Hematopoietic multipotent progenitor cell (in vitro differentiated cells): ENCODE measurements around the gene UBQLN4. TPM values are rescaled to one million over a fixed set of nuclear protein-coding genes. Genes with fewer than 3 reads are reported as not detected.

ENCODE experiments used
- DNase-seq, 3 donors: peaks; one replicate each; pipeline ENCODE4 v3.0.0-alpha.2; 2011 to 2015; ENCODE audit warnings: low read depth in 2 of 3, low spot score in 2 of 3
- total RNA-seq: library from RNA; depleted of rRNA; stranded (reverse); fragments of >200 nt; gene quantifications from one replicate; pipeline ENCODE4 v1.2.3, GENCODE V29; 2012

The UBQLN4 gene
- total RNA-seq, 1 donor: 17.5 TPM

DNA sequence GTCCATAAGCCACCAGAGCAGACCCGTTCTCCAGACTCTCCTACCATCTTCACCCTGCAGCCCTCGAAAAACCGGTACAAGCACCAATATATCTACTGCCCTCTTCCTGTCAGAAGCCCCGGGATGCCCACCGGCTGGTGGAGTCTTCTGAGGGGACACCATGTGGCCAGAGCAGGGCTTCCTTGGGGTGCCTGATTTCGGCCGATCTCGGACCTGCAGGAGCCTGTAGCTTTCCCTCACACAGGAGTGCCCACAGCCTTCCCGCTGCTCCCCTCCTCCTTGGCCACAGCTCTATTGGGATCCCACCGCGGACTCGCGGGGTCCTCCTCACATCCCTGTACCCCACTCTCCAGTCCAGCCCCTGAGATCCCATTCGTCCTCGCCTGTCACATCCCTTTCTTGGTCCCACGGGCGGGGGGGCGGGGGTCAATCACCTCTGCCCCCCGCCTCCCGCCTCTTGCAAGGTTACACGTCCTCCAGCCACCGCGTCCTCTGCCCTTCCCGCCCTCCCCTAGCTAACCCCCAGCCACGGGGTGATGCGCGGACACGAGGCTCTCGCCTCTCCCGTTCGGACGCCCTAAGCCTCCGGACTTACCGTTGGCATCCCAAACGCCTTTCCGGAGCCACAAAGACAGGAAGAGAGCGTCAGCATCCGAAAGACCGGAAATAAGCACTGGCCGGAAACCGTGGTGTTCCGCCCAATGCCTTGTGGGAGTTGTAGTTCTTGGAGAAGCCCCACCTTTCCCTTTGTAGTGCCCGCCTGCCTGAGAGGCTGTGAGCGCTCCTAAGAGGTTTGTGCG lies 33.1 kb downstream of the UBQLN4 start, which contains the start of gene SSR2:
Gene SSR2 (minus strand): TSS at position 659 of the 800 bp plus-strand sequence. CDS start 784 bp downstream, outside the sequence.
- peak; percentile 69 to 89 (median 81) for DNase-seq

DNA sequence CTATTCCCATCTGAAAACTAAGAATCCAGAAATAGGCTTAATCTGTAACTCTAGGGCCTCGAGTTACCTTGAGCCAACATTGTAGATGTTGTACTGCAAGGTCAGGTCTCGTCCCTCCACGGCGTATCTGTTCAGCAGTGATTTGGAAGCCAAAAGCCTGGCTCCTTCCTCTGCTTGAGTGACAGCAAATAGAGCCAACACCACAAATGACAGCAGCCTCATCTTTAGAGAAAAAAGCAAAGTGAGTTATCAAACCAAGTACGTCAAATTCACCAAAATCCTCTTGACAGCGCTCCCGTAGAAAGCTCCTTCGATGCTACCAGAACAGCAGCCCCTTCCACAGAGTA lies 33.7 kb downstream of the UBQLN4 start:
- no peak for DNase-seq

DNA sequence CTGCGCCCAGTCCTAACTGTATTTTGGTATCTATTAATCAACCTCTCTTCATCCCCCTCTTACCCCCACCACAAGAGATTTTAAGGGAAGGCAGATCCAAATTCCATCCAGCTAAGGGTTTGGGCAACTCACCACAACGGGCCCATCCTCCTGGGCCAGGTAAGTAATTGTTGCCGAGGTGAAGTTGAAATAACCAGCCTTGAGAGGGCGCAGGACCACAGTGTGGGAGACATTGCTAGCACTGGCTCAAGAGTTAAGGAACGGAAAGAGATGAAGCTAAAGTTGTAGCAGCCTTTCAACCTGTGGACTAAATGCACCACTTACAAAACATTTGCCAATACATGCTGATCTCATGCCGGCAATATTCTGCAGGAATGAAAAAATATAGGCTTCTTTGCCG lies 38.8 kb downstream of the UBQLN4 start:
- no peak for DNase-seq

DNA sequence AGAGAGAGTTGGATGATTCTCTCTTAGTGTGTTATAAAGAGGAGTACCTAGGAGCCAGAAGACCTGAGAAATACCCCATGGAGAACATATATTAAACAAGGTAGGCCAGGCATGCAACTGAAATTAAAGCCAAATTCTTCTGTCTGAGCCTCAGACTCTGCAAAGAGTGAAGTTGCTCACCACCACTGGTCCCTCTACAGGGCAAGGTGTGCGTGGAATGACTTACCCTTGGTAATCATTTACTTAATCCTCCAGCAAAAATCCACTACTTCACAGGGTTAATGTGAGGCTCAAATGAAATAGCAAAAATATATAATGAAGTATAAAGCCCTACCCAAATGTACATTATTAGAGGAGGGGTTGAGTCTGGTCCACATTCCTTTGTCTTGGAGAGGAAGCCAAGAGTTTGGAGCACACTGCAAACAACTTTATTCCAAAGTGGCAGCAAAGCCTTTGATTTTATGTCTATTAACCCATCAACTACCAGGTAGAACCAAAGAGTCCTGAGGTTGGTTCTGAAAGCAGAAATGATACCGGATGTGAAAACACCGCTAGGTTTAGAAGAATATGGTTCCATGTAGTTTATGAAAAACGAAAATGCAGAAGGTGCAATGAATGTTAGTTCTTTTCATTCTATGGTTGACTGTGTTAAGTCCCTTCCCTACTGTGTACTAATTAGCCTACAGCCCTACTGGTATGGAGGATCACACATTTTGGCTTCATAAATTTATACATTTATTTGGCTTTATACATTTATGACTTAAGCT lies 41.4 kb downstream of the UBQLN4 start:
- DNase-seq: no peak

DNA sequence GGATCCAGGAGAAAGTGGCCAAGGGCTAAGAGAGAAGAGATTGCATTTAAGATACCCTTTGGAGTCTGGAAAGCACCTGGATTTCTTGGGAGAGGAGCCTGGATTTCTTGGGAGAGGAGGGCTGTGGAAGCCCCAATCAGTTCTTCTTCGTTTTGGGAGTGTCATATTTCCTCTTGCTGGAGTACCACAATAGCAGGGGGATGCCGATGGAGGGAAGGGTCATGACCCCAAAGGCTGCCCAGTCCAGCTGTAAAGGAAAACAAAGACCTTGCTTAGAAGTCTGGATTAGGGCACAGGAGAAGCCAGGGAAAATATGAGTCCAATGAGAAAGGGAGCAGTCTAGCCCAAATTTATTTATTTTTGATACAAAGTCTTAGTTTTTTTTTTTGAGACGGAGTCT lies 44.2 kb downstream of the UBQLN4 start:
- no peak for DNase-seq

DNA sequence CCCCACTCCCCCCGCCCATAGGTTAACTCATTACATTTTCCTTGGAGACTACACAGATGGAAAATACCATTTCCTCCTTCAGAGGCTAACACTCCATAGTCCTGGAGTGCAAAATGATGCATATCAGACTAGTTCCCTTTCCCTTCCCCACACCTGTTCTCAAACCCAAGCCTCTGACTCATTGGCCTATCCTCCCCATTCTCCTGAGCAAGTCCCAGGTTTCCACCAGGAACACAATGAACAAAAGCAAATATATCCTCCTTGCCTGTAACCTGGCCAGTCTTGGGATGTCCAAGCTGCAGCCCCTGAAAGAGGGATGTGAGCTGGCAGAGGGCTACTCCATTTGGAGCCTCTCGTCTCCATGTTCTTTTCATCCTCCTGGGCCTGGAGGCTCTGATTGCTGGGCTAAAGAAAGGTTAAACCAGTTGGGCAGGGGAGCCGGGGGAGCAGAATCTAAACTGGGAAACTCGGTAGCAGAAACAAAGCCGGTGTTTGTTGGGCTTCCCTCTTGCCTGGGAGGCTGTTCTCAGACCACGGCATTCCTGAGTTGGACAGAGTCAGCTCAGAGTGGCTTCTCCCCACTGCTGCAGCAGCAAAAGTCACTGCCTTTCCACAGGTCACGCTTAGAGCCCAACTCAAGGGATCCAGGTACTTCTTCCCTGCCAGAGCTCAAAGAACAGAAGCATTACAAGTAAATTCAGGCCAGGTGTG lies 46.8 kb downstream of the UBQLN4 start:
- no peak for DNase-seq

DNA sequence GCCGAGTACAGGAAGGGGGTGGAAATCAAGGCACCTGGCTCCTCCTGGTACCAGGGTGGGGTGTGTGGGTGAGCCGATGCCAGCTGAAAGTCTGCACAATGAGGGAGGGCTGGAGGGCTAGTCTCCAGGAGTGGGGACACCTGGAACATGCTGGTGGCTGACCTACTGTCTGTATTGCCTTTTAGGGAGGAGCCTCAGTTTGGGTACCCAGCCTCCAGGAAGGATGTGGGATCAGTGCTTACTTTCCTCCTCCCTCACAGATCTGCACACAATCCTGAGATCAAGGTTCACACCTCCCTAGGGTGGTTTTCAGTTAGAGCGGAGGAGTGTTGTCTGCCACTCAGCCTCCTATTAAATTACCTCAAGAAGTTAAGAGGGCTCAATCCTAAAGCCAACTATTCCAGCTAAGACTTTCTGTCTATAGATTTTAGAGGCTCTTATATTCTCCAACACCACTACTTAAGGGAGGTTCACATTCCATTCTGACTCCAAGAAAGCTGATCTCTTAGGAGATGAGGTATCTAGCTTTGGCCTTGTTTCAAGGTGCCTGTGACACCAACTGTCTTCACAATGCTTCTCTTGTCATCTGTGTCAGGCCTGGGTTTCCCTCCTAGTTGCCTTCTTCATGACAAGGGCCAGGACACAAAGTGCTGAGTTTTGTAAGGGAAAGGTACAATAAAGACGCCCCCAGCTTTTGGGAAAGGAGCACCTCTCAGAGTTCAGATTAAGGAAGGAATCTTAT lies 48.6 kb downstream of the UBQLN4 start:
- DNase-seq: no peak

DNA sequence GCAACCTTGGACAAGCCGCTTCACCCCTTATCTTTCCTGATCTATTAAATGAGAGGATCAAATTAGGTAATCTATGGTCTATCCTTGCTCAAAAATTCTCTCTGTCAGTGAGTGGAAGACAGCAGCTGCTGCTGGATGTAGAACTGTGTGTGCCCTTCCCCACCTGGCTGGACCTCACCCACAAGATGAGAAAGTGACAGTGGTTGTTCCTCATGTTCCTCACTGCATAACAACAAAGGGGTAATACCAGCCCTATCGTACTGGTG lies 49.7 kb downstream of the UBQLN4 start:
- no peak for DNase-seq

DNA sequence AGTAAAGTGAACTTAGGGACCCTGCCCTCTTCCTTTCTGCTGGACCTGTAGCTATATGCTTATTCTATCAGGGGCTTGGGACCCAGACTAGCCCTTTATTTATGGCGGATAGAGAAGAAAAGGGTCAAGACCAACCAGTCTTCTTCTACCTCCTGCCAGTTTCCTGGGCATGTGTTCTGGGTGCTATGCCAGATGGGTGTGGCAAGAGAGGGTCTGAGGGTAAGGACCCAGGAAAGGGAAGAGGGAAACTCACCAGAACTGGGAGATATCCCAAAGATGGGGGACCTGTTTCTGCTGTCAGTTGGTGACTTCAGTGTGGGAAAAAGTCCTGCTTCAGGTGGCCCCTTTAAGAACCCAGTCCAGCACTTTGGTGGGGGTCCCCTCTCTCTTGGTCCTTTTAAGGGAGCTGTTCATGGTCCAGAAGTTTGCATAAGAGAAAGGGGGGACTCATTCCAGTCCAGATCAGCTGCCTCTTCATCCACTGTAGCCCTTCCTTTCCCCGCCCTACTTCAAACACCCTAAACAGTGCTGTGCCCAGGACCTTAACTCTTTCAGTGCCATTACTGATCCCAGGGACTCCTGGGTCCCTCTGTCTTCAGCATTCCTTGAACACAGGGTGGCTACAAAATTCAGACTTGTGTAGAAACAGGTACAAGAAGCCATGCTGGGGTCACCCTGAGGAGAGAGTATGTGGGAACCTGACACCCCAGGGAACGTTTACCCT lies 51.2 kb downstream of the UBQLN4 start:
- DNase-seq: no peak

DNA sequence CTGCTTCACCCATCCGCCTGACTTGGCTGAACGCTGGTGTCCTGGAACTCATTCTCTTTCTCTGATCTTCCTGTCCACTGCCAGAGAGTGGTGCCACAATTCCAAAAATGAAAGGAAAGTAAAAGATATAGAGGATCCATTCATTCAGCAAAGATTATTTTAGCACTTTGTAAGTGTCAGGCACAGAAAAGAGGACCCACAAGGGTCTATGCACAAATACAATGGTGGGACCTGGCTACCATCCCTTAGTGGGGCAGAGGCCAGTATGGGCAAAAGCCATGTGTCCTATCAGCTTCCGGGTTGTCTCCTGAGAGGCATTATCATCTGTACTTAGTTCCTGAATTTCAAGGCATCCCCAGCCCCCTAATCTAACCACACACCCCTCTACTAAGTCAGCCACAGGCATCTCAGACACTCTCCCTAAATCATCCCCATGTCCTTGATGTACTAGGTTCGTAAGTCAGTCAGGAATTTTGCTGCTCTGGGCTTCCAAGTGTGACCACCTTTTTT lies 51.9 kb downstream of the UBQLN4 start:
- peak in 1 of 3 donors; percentile 25 for DNase-seq

DNA sequence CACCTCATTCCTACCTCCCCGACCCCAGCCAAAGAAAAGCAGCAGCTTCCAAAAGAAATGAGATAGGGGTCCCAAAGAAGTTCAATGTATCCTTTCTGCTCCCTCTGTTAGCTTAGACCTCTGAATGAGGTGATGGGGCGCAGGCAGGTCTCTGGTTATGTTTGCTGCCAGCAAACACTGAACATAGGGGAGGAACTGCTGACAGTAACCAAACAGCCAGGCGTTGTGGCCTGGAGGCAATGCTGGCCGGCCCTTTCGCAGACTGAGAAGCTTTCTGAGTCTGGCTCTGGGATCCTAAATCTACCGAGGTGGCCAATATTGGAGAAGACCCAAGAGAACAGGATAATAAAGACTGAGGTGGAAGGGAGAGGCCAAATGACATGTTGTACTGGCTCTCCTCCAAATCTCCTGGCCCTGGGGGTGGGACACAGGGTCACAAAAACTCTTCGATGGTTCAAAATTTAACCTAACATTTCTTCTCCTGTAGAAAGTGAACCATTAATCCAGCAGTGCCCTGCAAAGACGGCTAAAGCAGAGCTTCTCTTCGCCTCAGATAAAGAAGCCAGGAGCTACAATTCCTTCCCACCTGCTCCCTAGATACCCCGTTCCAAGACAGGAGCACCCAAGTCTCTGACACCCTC lies 52.5 kb downstream of the UBQLN4 start:
- no peak for DNase-seq

DNA sequence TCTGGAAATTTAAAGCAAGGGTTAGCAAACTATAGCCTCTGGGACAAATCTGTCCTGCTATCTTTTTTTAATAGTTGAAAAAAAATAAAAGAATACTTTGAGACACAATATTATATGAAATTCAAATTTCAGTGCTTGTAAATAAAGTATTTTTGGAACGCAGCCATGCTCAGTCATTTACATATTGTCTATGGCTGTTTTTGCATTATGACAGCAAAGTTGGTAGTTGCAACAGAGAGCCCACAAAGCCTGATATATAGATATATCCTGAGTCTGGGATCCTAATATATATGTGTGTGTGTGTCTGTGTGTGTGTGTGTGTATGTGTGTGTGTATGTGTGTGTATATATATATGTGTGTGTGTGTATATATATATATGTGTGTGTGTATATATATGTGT lies 53.6 kb downstream of the UBQLN4 start:
- no peak for DNase-seq

DNA sequence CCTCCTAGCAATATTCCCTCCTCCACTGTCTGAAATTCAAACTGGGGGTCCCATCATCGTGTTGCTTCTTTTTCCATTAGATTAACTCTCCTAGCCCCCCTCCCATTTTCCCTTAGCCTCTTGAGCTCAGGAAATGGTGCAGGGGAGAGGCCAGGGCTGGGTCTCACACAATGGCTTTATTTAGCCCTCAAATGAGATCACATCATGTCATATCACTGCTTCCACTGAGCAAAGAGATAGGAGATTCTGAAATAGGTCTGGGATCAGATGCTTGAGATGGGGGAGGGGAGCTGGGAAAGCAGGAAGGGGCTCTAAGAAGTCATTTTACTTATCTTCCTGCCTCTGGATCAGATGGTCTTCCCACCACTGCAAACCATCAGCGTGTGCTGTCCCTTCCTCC lies 57.4 kb downstream of the UBQLN4 start:
- DNase-seq: no peak

DNA sequence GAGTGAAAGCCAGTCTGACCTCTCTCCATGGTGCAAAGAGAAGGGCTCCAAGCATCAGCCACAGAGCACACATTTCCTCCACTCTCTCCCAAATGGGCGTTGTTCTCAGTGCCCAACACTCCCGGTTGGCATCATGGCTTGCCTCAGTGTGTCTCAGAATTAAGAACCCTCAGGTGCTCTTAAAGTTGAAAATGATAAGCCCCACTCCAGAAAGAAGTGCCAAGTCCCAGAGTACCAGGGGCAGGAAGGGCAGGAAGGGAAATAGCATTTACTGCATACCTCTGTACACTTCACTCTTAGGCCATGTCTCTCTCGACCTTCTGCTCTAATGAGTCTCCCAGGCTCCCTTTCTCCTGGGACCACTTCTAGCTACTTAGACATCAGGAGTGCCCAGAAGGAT lies 60.0 kb downstream of the UBQLN4 start:
- no peak for DNase-seq

DNA sequence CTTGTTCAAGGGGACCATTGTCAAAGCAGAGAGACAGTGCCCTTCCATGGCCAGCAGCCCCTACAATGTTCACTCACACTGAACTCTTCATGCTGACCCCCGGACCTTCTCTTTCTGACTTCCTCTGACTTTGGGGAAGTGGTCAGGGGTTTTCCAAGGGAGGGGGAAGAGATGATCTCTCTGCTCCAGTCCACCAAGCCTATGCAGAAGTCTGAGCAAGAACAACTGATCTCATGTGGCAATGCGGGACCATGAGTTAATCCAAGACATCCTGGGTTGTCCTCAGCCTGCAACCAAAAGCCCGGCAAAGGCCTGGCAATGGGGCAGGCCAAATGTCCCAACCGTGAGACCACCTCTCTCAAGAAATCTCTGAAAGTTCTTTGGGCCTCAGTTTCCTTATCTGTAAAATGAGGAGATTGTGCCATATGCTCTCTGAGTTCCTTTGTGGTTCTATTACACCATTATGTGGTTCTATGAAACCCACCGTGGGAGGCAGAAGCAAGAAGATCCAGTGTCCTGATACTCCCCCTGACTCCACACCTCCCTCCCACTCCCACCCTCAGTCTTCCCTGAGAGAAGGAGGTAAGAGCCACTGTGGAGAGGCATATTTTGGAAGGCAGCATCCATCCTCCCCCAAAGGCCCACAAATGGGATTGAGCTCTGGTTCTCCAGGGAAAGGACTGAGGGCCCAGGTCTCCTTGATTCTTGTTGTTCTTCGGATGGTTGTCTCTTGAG lies 63.4 kb downstream of the UBQLN4 start:
- peak in 1 of 3 donors; percentile 52 for DNase-seq

DNA sequence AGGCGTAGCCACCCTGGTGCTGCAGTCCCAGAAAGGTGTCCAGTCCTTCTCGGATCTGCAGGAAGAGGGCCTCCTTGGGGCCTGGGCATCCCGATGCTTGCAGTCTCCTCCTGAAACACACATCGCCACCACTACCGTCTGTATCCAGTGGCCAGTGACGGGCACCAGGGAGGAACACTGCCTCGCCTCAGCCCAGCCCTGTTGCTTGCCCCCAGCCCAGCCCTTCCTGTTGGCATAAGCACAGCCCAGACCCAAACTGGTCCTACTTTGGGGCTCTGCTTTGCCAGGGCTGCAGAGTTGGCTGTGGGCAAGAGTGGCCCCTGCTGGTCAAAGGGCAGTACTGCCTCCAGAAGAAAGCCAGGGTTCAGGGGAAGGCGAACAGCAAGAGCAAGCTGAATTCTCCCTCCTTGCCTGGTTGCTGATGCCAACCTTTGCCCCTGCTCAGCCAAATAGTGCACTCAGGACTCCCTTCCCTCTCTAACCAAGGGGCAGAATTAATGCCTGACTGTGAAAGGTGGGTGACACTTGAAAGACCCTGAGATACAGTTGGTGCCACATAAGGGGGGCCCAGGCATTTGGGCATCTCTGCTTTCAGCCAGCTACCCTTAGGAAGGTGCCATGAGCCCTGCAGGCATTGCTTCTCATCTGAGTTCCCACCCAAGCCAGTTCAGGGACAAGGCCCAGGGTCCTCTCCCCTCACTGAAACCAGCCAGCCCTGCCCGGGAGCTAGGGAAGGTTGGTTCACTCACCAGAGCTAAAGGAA lies 64.2 kb downstream of the UBQLN4 start:
- peak; percentile 68 to 87 (median 71) for DNase-seq
